Lower leg skin (tissue), 4 donors: Measurements from ENCODE around the gene TXNL1. TPM values are rescaled to one million over a fixed set of nuclear protein-coding genes. Genes with fewer than 3 reads are reported as not detected.

Experiments
- DNase-seq, 2 donors: peaks; one replicate each; pipeline ENCODE4 v3.0.0-alpha.2; 2019; ENCODE audit warnings: low spot score in 2 of 2
- H3K4me3 ChIP-seq: fragments of 200-600 bp; sonication (generic); 2 replicates; pipeline ENCODE4 v1.5.1; 2017; ENCODE audit warnings: mild to moderate bottlenecking, low read depth; ENCODE audit not compliant: poor library complexity, severe bottlenecking
- CTCF ChIP-seq, 3 donors: fragments of 450-650 bp; IDR thresholded peaks; one replicate each; pipeline ENCODE4 v1.5.1; 2016; ENCODE audit warnings: antibody characterized with exemption in 3 of 3, mild to moderate bottlenecking in 3 of 3, moderate library complexity in 2 of 3
- POLR2A ChIP-seq, 2 donors: fragments of 450-650 bp; IDR thresholded peaks; one replicate each; pipeline ENCODE4 v1.6.1; 2016 to 2017; ENCODE audit warnings: antibody characterized with exemption in 2 of 2, mild to moderate bottlenecking in 1 of 2, moderate library complexity in 1 of 2
- WGBS, 2 donors: methylation state at CpG; one replicate each; pipeline ENCODE4 v1.1.5; 2018; 5-methylcytosine and 5-hydroxymethylcytosine counted together
- intact Hi-C: fragments of 100-400 bp; cut with DNase I; formaldehyde crosslinking; loops from one replicate; pipeline ENCODE4 v1.15.0; 2023; ENCODE audit warnings: low total_unique reads
- total RNA-seq, 4 donors: library from RNA; depleted of rRNA; stranded (reverse); fragments of >200 nt; gene quantifications; one replicate each; pipeline ENCODE4 v1.1.0, GENCODE V29; 2016

Gene TXNL1
- total RNA-seq, 4 donors from 2014 or later: 36.8 to 45.9 (median 42.5) TPM

GRCh38 chr18:56649996-56650395 lies 11.6 kb upstream of the TXNL1 start:
- DNase-seq: no peak
- H3K4me3 ChIP-seq: no peak overlapping the region
- intact Hi-C loops: no loop called here
- no peak for TF ChIP-seq POLR2A (IDR thresholded peaks at IDR 0.05)
- TF ChIP-seq CTCF (IDR thresholded peaks at IDR 0.05): no peak
- WGBS, 2 donors: 100% methylated on average over 1 of the region's 1 CpG

- TF ChIP-seq POLR2A (IDR thresholded peaks at IDR 0.05): no peak
- no peak for TF ChIP-seq CTCF (IDR thresholded peaks at IDR 0.05)
- DNase-seq: no peak
- WGBS, 2 donors: 78 to 84% methylated on average over 3 of the region's 3 CpGs
- intact Hi-C loops: no loop called here
- H3K4me3 ChIP-seq: no peak overlapping the region
Observed at GRCh38 chr18:56647951-56648893, 9.8 kb upstream of the TXNL1 start.

GRCh38 chr18:56647071-56647470 lies 8.7 kb upstream of the TXNL1 start:
- intact Hi-C loops: no loop called here
- no peak for DNase-seq
- H3K4me3 ChIP-seq: no peak overlapping the region
- TF ChIP-seq POLR2A (IDR thresholded peaks at IDR 0.05) (no peak), CTCF (IDR thresholded peaks at IDR 0.05) (no peak)

- H3K4me3 ChIP-seq: no peak overlapping the region
- intact Hi-C loops: no loop called here
- TF ChIP-seq CTCF (IDR thresholded peaks at IDR 0.05) (no peak), POLR2A (IDR thresholded peaks at IDR 0.05) (no peak)
- WGBS, 2 donors: 57 to 66% methylated on average over 5 of the region's 5 CpGs
- DNase-seq: no peak
Observed at GRCh38 chr18:56645415-56646016, 7.1 kb upstream of the TXNL1 start.

- intact Hi-C loops: no loop called here
- TF ChIP-seq CTCF (IDR thresholded peaks at IDR 0.05): no peak
- no peak for TF ChIP-seq POLR2A (IDR thresholded peaks at IDR 0.05)
- 83 to 91% methylated on average over 3 of the region's 3 CpGs for WGBS, 2 donors
- H3K4me3 ChIP-seq: no peak overlapping the region
- DNase-seq: no peak
Observed at GRCh38 chr18:56643381-56643780, 5.0 kb upstream of the TXNL1 start.
